ENCODE measurements around the gene MAPRE3. TPM values are rescaled to one million over a fixed set of nuclear protein-coding genes. Genes with fewer than 3 reads are reported as not detected.

MAPRE3 gene
- total RNA-seq, 1 experiment from 2014 or later, result 11.6 TPM

DNA sequence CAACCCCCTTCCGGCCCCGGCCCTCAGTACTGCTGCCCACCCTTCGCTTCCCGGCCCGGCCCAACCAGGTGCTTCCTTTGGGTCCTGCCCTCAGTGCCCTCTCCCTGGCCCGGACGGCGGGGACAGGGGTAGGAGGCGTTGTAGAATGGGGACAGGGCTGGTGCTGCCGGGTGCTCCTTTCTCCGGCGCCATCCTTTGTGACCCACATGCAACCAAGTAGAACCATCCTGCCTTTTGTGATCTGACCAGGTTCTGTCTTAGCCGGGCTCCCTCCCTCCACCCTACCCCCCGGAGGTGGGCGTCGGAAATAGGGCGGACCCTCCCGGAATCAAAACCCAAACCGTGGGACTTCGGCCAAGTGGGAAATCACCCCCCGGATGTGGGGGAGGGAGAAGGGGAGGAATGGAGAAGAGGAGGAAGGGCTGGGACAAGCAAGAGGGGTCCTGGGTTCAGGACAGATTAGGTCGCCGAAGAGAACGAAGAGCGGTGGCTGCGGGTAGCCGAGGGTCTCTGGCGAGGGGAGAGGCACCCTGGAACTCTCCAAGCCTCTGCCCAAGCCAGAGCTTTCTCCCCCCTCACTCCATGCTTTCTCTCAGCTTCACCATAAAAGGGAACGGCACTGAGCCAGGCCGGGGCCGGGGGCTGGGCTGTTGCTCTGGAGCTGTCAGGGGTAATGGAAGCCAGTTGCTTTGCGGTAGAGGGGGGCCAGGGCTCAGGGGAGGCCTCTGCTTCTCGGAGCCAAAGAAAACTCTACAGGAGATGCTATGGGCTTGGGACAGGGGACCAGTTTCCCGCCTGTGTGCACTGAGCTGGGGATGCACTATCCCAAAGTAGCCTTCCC, 101.8 kb downstream of the MAPRE3 start:
- in situ Hi-C loops (cut with HindIII; ENCODE audit: low pct_unique_long_range_greater_than_20kb, low sequenced_read_pairs), result no loop called here
- ATAC-seq (peak; percentile 75), DNase-seq (ENCODE audit: low read depth, low spot score) (no peak)
- TF ChIP-seq TCF7L2 (IDR thresholded peaks at IDR 0.05; ENCODE audit: low read depth, low read length) (no peak), CTCF (IDR thresholded peaks at IDR 0.05) (no peak), SIN3A (IDR thresholded peaks at IDR 0.05; ENCODE audit: borderline replicate concordance, insufficient read depth, low read depth, low read length) (no peak), REST (IDR thresholded peaks at IDR 0.05; ENCODE audit: insufficient read depth in 1 of 2, low read depth in 2 of 2, low read length in 1 of 2) (no peak), POLR2AphosphoS5 (IDR thresholded peaks at IDR 0.05; ENCODE audit: low read depth, low read length) (no peak)
- POLR2A ChIA-PET, result interaction anchor here (0.5 to 1.8 kb wide), 2 partner anchors 22 to 154 kb away, joined by 6 to 16 read pairs; no protein-coding TSS in a partner anchor
- CTCF ChIA-PET, result interaction anchor here (0.8 kb wide), 1 partner anchor 9 kb away, joined by 6 read pairs; no protein-coding TSS in a partner anchor
- Histone ChIP-seq H3K27ac (ENCODE audit: low read length) (peak overlapping the region; percentile 70), H3K4me1 (ENCODE audit: control insufficient read depth, insufficient read depth, low read length) (peaks cover 15% of the 10 kb centered on the region), H3K4me3 (ENCODE audit: low read depth in 2 of 2, low read length in 2 of 2) (peak overlapping the region; percentile 82 to 98), H3K9me3 (ENCODE audit: control insufficient read depth, insufficient read depth, low read depth, low read length) (no peaks in the 10 kb centered on the region), H3K36me3 (ENCODE audit: control insufficient read depth, insufficient read depth, low read length) (no peaks in the 10 kb centered on the region), H3K27me3 (ENCODE audit: control insufficient read depth, insufficient read depth, low read length) (no peaks in the 10 kb centered on the region)
- no TSS peak for BruUV-seq (replicated peaks)
- intact Hi-C loops (cut with micrococcal nuclease; ENCODE audit: unreplicated experiment), result no loop called here

DNA sequence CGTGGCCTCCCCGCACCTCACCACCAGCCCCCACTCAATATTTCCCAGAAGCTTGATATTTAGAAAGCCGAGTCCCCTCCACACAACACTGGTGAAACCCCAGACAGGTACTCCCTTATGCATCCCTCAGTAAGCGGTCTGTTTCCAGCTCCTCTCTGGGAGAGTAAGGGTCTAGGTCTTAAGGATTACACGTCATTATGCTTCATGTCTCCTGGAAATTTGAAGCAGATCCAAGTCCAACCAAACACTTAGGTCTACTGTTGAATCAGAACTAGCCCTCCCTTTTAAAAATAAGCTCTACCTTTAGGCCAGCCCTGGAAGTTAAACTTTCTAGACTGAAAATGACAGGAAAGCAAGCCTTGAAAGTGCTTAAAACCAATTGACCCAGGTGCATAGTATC, 102.5 kb downstream of the MAPRE3 start:
- in situ Hi-C loops (cut with HindIII; ENCODE audit: low pct_unique_long_range_greater_than_20kb, low sequenced_read_pairs), result no loop called here
- Histone ChIP-seq H3K4me1 (ENCODE audit: control insufficient read depth, insufficient read depth, low read length) (peaks cover 15% of the 10 kb centered on the region), H3K36me3 (ENCODE audit: control insufficient read depth, insufficient read depth, low read length) (no peaks in the 10 kb centered on the region), H3K9me3 (ENCODE audit: control insufficient read depth, insufficient read depth, low read depth, low read length) (no peaks in the 10 kb centered on the region), H3K27me3 (ENCODE audit: control insufficient read depth, insufficient read depth, low read length) (no peaks in the 10 kb centered on the region), H3K4me3 (ENCODE audit: low read depth in 2 of 2, low read length in 2 of 2) (no peak overlapping the region), H3K27ac (ENCODE audit: low read length) (no peak overlapping the region)
- ChIA-PET POLR2A (interaction anchor here (0.7 kb wide), 1 partner anchor 107 kb away, joined by 3 read pairs; no protein-coding TSS in a partner anchor), CTCF (no interaction called here)
- DNase-seq (ENCODE audit: low read depth, low spot score) (no peak), ATAC-seq (no peak)
- TF ChIP-seq POLR2AphosphoS5 (IDR thresholded peaks at IDR 0.05; ENCODE audit: low read depth, low read length) (no peak), REST (IDR thresholded peaks at IDR 0.05; ENCODE audit: insufficient read depth in 1 of 2, low read depth in 2 of 2, low read length in 1 of 2) (no peak), CTCF (IDR thresholded peaks at IDR 0.05) (no peak), SIN3A (IDR thresholded peaks at IDR 0.05; ENCODE audit: borderline replicate concordance, insufficient read depth, low read depth, low read length) (no peak)
- intact Hi-C loops (cut with micrococcal nuclease; ENCODE audit: unreplicated experiment), result no loop called here
- BruUV-seq (replicated peaks), result no TSS peak
